ENCODE measurements around the gene SCUBE3.

Gene SCUBE3

DNA sequence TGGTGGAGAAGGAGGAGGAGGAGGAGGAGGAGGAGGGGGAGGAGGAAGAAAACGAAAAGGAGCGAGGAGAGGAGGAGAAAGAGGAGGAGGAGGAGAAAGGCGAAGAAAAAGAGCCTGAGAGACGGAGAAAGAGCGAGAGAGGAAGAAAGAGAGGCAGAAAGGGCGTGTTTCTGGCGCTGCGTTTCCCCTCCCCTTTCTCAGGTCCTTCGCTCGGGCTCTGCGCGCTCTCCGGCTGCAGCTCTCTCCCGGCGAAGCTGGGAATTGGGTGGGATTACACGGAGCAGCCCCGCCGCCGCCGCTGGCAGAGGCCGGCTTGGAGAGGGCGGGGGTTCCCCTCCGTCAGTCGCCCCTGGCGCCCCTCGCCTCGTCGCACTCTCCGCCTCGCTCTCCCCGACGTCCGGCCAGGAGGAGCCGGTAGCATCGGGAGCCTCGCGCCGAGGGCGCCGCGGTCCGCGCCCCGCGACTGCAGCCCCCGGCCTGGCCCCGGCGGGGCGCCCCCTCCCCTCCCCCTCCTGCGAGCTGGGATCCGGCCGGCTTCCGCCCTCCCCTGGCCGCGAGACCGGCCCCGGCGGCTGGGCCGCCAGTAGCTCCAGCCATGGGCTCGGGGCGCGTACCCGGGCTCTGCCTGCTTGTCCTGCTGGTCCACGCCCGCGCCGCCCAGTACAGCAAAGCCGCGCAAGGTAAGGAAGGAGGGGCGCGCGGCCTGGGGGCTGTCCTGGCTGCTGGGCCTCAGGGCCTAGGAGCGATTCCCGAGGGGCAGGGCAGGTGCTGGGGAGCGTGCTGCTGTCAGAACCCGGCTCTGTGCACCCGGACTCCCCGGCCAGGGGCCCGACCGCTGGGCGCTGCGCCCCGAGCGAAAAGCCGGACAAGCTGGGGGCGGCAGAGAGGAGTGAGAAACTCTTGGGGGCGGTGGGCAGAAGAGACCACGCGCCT is at the start of gene SCUBE3:
Gene SCUBE3 (plus strand): TSS at position 133 of the 933 bp plus-strand sequence. CDS start 463 bp downstream, at position 596.
- peak within 1 kb of the TSS; percentile 47 to 90 (median 78) for H3K27ac Mint-ChIP-seq
- TF ChIP-seq, protein P1, sequence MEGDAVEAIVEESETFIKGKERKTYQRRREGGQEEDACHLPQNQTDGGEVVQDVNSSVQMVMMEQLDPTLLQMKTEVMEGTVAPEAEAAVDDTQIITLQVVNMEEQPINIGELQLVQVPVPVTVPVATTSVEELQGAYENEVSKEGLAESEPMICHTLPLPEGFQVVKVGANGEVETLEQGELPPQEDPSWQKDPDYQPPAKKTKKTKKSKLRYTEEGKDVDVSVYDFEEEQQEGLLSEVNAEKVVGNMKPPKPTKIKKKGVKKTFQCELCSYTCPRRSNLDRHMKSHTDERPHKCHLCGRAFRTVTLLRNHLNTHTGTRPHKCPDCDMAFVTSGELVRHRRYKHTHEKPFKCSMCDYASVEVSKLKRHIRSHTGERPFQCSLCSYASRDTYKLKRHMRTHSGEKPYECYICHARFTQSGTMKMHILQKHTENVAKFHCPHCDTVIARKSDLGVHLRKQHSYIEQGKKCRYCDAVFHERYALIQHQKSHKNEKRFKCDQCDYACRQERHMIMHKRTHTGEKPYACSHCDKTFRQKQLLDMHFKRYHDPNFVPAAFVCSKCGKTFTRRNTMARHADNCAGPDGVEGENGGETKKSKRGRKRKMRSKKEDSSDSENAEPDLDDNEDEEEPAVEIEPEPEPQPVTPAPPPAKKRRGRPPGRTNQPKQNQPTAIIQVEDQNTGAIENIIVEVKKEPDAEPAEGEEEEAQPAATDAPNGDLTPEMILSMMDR (IDR thresholded peaks at IDR 0.05; ENCODE audit: unreplicated experiment in 3 of 3), result no peak
- H3K36me3 Mint-ChIP-seq (ENCODE audit: low read depth), result no peaks in the 10 kb centered on the region
- H3K9me3 Mint-ChIP-seq, result no peaks in the 10 kb centered on the region
- peaks cover 47% of the 10 kb centered on the region for H3K4me1 Mint-ChIP-seq
- peaks cover 45% of the 10 kb centered on the region for H3K27me3 Mint-ChIP-seq (ENCODE audit: low read depth)
- peak within 1 kb of the TSS; percentile 89 to 94 (median 89) for H3K4me3 Mint-ChIP-seq

DNA sequence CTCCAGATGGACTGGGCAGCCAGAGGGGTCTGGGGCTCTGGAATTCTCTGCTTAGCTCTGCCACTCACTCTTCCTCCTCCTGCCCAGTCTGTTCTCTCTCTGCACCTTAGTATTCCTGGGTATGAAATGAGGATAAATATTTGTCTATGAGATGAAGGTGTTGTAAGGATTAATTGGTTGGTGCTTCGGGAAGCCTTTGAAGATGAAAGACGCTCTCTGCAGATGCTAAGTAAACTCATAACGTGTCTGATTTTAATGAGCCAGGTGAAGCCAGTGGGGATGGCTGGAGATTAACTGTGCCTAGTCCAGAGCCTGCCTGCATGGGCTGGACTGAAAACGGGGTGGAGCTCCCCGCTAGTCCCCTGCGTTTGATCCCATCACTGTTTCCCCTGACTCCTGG is 49.5 kb upstream of the SCUBE3 start:
- peaks cover 47% of the 10 kb centered on the region for H3K4me1 Mint-ChIP-seq
- H3K9me3 Mint-ChIP-seq, result peaks cover 2% of the 10 kb centered on the region
- TF ChIP-seq, protein P1 (IDR thresholded peaks at IDR 0.05; ENCODE audit: unreplicated experiment in 3 of 3), result no peak
- H3K27ac Mint-ChIP-seq, result peak overlapping the region; percentile 0 to 73 (median 40)
- peaks cover 14% of the 10 kb centered on the region for H3K27me3 Mint-ChIP-seq (ENCODE audit: low read depth)
- H3K4me3 Mint-ChIP-seq, result no peak overlapping the region
- no peaks in the 10 kb centered on the region for H3K36me3 Mint-ChIP-seq (ENCODE audit: low read depth)

DNA sequence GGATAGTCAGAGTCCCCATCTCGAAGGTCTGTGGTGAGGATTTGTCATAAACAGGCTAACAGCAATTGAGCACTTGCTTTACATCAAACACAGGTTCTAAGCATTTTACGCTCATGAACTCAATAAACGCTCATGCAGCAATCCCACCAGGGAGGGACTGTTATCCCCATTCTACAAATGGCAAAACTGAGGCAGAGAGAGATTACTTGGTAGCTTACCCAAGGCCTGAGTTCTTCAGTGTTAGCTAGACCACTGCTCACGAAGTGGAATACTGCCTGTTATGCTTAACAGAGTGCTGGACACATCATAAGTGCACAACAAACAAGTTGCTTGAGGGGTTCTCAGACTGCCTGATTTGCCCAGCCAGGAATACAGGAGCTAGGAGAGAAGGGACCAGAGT is 48.9 kb upstream of the SCUBE3 start:
- Mint-ChIP-seq H3K27me3 (ENCODE audit: low read depth) (peaks cover 14% of the 10 kb centered on the region), H3K36me3 (ENCODE audit: low read depth) (no peaks in the 10 kb centered on the region), H3K4me3 (no peak overlapping the region), H3K4me1 (peaks cover 43% of the 10 kb centered on the region), H3K27ac (peak overlapping the region in 2 of 3 experiments; percentile 4 to 37), H3K9me3 (peaks cover 2% of the 10 kb centered on the region)
- TF ChIP-seq, protein P1 (IDR thresholded peaks at IDR 0.05; ENCODE audit: unreplicated experiment in 3 of 3), result no peak

DNA sequence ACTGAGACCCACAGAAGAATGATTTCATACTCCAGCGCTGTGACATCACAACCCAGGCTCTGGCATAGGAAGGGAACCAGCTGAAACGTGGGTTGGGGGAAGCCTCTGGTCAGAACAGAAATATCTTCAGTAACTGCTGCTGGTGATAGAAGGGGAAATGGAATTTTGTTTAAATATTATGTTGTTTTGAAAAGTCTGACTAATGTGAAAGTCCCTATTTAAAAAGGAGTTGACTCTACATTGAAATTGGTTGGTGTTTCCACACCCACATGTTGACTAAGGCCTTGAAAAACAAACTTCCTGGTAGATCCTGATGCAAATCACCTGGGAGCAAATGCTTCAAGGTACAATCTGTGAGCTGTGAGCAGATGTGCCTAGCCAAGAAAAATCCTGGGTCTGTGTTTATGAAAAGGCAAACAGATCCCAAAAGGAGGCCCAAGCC is 48.1 kb upstream of the SCUBE3 start:
- peaks cover 2% of the 10 kb centered on the region for H3K9me3 Mint-ChIP-seq
- H3K27ac Mint-ChIP-seq, result peak overlapping the region; percentile 10 to 50 (median 44)
- peaks cover 40% of the 10 kb centered on the region for H3K4me1 Mint-ChIP-seq
- TF ChIP-seq, protein P1 (IDR thresholded peaks at IDR 0.05; ENCODE audit: unreplicated experiment in 3 of 3), result no peak
- peaks cover 8% of the 10 kb centered on the region for H3K27me3 Mint-ChIP-seq (ENCODE audit: low read depth)
- no peak overlapping the region for H3K4me3 Mint-ChIP-seq
- H3K36me3 Mint-ChIP-seq (ENCODE audit: low read depth), result no peaks in the 10 kb centered on the region

DNA sequence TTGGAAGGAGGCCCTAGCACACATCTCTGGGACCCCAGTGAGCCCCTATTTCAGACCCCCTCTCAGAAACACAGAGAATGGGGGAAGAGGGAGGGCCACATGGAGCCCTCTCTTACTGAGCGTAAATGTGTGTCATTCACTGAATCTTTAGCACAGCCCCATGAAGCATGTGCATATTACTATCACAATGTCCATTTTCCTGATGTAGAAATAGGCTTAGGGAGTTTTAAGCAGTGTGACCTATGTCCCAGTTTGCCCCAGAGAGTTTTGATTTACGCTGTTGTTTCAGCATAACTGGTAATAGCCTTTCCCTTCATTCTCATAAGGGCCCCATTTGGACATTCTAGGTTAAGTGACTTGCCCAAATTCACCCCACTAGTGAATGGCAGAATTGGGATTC is 47.6 kb upstream of the SCUBE3 start:
- peaks cover 13% of the 10 kb centered on the region for H3K27me3 Mint-ChIP-seq (ENCODE audit: low read depth)
- TF ChIP-seq, protein P1 (IDR thresholded peaks at IDR 0.05; ENCODE audit: unreplicated experiment in 3 of 3), result no peak
- peaks cover 36% of the 10 kb centered on the region for H3K4me1 Mint-ChIP-seq
- no peaks in the 10 kb centered on the region for H3K36me3 Mint-ChIP-seq (ENCODE audit: low read depth)
- no peak overlapping the region for H3K4me3 Mint-ChIP-seq
- peak overlapping the region in 2 of 3 experiments; percentile 10 to 44 for H3K27ac Mint-ChIP-seq
- H3K9me3 Mint-ChIP-seq, result peaks cover 2% of the 10 kb centered on the region
